Hematopoietic multipotent progenitor cell treated with erythropoietin and hydrocortisone succinate and interleukin-3 and kit ligand, for 8 days (in vitro differentiated cells): ENCODE results near the gene ALOX12B.

ENCODE experiments used
- DNase-seq: peaks from one replicate; pipeline ENCODE4 v3.0.0-alpha.2; 2015

ALOX12B gene

GRCh38 chr17:8087075-8087951 lies at the start of gene ALOX12B:
Gene ALOX12B (minus strand): TSS chr17:8087716. CDS start chr17:8087442, 274 bp downstream.
- DNase-seq = peak; percentile 49

GRCh38 chr17:8133941-8134340 lies 46.4 kb upstream of the ALOX12B start:
- no peak for DNase-seq

GRCh38 chr17:8133399-8133798 lies 45.9 kb upstream of the ALOX12B start:
- no peak for DNase-seq

GRCh38 chr17:8131844-8132441 lies 44.4 kb upstream of the ALOX12B start:
- no peak for DNase-seq

GRCh38 chr17:8128125-8128784 lies 40.7 kb upstream of the ALOX12B start:
- DNase-seq = no peak

GRCh38 chr17:8126491-8127066 lies 39.1 kb upstream of the ALOX12B start:
- DNase-seq = peak; percentile 50

GRCh38 chr17:8125947-8126490 lies 38.5 kb upstream of the ALOX12B start:
- DNase-seq = peak; percentile 43

- peak; percentile 84 for DNase-seq
Observed at GRCh38 chr17:8125154-8125946, 37.8 kb upstream of the ALOX12B start.

- peak; percentile 28 for DNase-seq
Observed at GRCh38 chr17:8124350-8125153, 37.0 kb upstream of the ALOX12B start.

- no peak for DNase-seq
Observed at GRCh38 chr17:8123695-8124349, 36.3 kb upstream of the ALOX12B start, which contains the start of gene HES7. Gene HES7 (minus strand): TSS chr17:8124106. CDS start chr17:8124084, 22 bp downstream.

- DNase-seq = peak; percentile 38
Observed at GRCh38 chr17:8122924-8123694, 35.6 kb upstream of the ALOX12B start.

GRCh38 chr17:8122422-8122923 lies 35.0 kb upstream of the ALOX12B start:
- DNase-seq = no peak

GRCh38 chr17:8121681-8122421 lies 34.3 kb upstream of the ALOX12B start:
- DNase-seq = peak; percentile 66

GRCh38 chr17:8121407-8121680 lies 33.8 kb upstream of the ALOX12B start:
- DNase-seq = no peak

GRCh38 chr17:8120520-8121406 lies 33.2 kb upstream of the ALOX12B start:
- peak; percentile 89 for DNase-seq

- DNase-seq = peak; percentile 97
Observed at GRCh38 chr17:8119581-8120519, 32.3 kb upstream of the ALOX12B start.
